T-helper 9 cell (primary cell): ENCODE measurements around the gene MORC4.

Experiments
- DNase-seq: peaks from one replicate; pipeline ENCODE4 v3.0.0-alpha.2; 2020

Gene MORC4

GRCh38 chrX:106905064-106905708 is 94.8 kb downstream of the MORC4 start:
- no peak for DNase-seq

GRCh38 chrX:106903856-106904528 is 96.0 kb downstream of the MORC4 start:
- no peak for DNase-seq

- no peak for DNase-seq
These were observed 96.7 kb downstream of the MORC4 start, which contains the start of gene RIPPLY1 for GRCh38 chrX:106903291-106903824. Gene RIPPLY1 (minus strand): TSS chrX:106903341. CDS start chrX:106903287, 54 bp downstream.

GRCh38 chrX:106902684-106903083 is 97.3 kb downstream of the MORC4 start:
- DNase-seq = no peak

GRCh38 chrX:106901781-106902219 is 98.2 kb downstream of the MORC4 start:
- no peak for DNase-seq

- no peak for DNase-seq
These were observed 98.7 kb downstream of the MORC4 start for GRCh38 chrX:106901341-106901740.

- no peak for DNase-seq
These were observed 100.2 kb downstream of the MORC4 start for GRCh38 chrX:106899841-106900240.

GRCh38 chrX:106899276-106899675 is 100.7 kb downstream of the MORC4 start:
- DNase-seq = no peak

GRCh38 chrX:106898462-106898861 is 101.5 kb downstream of the MORC4 start:
- DNase-seq = no peak

GRCh38 chrX:106897259-106897658 is 102.8 kb downstream of the MORC4 start:
- no peak for DNase-seq

GRCh38 chrX:106894978-106895452 is 105.0 kb downstream of the MORC4 start:
- DNase-seq = no peak

GRCh38 chrX:106894392-106894909 is 105.6 kb downstream of the MORC4 start:
- DNase-seq = peak; percentile 34

GRCh38 chrX:106891762-106892460 is 108.1 kb downstream of the MORC4 start:
- DNase-seq = no peak
